Activated T-cell treated with anti-CD3 and anti-CD28 coated beads for 48 hours (primary cell): Measurements from ENCODE around the gene HDX.
"Not testable (repeated sequence)": the region's sequence is repeated elsewhere in the genome, so short reads cannot be mapped to it uniquely, and the experiment has no call there.

Source experiments
- DNase-seq: peaks from one replicate; pipeline ENCODE4 v3.0.0-alpha.2; 2020; ENCODE audit warnings: low read depth

The HDX gene

DNA sequence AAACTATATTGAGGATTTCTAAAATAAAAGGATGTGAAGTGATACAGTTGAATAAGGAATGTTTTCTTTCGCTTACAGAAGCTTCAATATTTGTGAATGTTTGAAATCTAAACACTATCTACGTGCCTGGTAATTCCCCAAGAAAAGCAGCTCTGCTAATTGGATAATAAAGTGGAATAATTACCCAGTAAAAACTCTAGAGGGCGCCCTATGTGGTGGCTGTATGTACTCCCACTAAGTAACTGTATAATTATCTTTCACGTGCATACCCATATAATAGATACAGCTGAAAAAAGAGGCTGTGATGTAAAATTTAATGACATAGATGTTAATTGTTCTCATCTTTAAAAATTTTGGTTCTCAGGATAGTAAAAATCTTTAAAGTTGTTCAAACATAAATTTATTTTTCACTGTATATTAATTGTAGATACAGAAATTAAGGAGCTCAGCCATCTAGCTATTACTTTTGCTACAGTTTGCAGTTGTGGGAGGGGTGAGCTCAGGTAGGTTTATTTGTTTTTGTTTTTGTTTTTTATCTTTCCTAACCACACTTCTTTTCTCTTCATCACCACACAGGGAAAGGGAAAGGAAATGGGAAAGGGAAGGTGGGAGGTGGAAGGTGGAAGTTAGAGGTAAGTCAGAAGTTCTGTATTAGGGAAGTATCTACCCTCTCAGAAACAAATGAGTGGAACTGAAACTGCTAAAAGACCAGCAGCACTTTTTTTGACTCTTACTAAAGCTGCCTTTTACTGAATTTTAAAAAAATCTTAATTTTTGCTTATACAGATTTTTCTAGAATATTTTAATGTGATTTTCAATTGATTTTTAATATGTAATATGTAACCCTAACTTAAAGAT is 162.5 kb downstream of the HDX start:
- no peak for DNase-seq

DNA sequence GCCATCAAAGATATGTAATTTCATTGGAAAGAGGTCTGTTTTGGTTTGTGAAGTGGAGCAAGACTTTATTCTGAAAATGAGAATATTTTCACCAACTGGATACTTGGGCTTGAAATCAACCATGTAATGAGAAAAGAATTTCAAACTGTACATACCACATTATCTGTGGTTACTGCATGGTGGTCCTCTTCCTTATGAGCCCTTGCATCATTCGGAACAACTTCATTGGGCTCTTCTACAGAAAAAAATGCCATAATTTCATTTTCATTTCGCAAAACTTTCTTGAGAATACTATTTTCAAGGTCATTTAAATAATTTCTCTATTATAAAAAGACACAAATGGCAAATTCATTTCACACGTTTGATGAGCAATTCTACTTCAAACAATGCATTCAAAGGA is 165.6 kb downstream of the HDX start:
- no peak for DNase-seq

DNA sequence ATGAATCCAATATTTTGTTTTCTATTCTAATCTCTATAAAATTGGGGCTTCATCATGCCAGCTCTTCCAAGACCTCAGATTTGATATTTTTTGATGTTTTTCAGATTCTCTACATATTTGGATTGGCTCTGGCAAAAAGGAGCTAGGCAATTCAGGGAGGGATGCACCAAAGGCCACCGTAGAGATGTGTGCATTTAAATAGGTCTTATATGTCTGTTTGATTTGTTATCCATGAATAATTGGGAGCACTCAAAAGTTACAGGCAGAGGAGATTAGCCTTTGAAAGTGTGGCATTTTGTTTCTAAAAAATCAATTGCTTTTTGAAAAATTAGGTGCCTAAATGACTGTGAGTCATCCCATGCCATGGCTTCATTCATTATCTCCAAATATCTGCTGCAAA is 167.1 kb downstream of the HDX start:
- no peak for DNase-seq

DNA sequence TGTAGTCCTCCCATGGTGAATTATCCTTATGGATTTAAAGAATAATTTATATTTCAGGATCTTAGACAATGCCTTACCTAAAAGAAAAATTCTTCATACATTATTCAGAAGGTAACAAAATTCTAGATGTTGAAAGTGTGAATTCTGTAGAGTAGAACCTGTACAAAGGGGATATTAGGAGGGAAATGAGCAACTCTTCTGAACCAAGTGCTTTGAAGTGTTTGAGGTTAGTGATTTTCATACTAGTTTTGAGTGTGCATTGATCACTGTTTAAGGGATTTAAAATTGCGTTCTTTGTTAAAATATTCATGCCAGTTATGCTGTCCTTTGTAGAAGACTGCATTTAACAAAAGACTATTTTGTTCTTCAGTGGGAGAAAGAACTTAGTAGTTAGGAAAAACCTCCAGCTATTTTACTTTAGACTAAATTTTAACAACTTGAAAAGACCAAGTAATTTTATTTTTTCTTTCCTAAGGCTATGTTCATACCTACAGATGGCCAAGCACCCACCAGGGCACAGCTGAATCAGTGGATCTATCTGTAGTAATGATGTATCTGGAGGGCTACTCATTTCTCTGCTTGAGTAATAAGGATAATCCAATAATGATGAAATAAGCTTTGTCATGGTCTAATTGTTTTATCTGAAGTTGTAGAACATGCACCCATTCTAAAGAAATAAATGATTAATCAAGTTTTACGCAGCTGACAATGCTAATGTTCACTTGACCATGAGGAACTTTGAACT is 180.0 kb downstream of the HDX start:
- no peak for DNase-seq

DNA sequence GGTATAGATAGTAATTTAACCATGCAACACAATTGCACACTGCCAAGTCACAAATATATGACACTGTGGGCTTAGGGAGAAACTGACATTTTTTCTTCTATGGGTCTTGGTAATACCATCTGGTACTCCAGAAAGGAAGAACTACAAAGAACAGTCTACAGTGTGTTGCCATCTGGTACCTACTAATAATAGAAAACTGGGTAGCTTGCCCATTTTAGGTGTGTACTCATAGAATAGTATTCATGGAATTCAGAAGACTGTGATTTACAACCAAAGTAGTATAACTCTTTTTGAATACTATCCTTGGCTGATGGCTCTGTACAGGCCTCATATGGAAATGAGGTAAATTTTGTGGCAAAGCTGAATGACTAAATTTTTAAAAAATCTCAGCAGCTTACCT is 181.6 kb downstream of the HDX start:
- DNase-seq: no peak

DNA sequence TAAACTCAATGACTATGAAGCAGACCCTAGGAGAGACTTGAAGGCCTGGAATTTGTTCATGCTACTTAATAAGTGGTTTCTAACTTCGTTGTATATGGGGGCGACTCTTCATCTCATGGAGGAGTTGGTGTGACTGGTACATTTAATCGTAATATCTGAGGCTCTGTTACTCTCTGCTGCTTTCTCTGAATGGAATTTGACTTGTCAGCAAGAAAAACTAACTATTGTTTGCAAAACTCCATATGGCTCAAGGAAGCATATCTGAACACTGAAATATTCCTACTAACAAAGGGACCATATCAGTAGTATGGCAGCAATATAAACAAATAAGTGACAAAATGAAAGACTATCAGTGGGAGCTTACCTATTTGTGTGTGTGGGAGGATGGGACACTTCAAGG is 182.2 kb downstream of the HDX start:
- no peak for DNase-seq

DNA sequence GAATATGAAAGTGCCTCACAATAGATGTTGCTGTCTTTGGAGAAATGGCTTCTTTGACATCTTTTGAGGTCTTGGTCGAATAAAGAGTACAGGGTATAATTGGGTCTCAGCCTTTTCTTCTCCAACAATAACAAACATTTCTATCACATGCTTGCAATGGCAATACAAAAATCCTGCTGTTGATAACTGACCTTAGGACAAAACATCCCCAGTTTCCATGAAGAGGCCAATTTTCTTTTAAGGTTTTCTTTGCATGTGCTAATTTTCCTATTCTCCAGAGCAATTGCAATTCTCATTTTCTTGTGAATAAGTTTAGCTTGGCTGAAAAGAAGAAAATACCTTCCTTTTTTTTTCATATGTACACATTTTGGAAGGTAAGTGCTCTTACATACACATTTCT is 183.6 kb downstream of the HDX start:
- no peak for DNase-seq

DNA sequence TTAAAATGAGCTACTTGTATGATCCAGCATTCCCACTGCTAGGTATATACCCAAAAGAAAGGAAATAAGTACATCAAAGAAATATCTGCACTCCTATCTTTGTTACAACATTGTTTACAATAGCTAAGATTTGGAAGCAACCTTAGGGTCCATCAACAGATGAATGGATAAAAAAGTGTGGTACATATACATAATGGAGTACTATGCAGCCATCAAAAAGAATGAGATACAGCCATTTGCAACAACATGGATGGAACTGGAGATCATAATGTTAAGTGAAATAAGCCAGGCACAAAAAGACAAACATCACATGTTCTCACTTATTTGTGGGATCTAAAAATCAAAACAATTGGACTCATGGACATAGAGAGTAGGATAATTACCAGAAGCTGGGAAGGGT is 186.3 kb downstream of the HDX start:
- not testable (repeated sequence) for DNase-seq
